ENCODE measurements around the gene AKAP1. TPM values are rescaled to one million over a fixed set of nuclear protein-coding genes. Genes with fewer than 3 reads are reported as not detected.

Gene AKAP1
- total and polyA plus RNA-seq, 2 donors (not counting 1 experiment from before 2014, with no cell fraction given) = 20.1 to 26.6 TPM

- no peak for ATAC-seq (ENCODE audit: low read depth)
- H3K27me3 Mint-ChIP-seq = peaks cover 4% of the 10 kb centered on the region
- Histone ChIP-seq H3K36me3 (replicated peaks in 1 of 2; ENCODE audit: control extremely low read depth in 1 of 2, control insufficient read depth in 1 of 2, extremely low read depth in 1 of 2, insufficient read depth in 2 of 2, low read length in 1 of 2) (no peaks in the 10 kb centered on the region), H3K27ac (ENCODE audit: low read length in 2 of 2) (no peak overlapping the region), H3K9me3 (ENCODE audit: control extremely low read depth in 1 of 3, control insufficient read depth in 2 of 3, insufficient read depth in 1 of 3, low read length in 2 of 3) (no peaks in the 10 kb centered on the region), H3K4me1 (ENCODE audit: control insufficient read depth in 2 of 2, insufficient read depth in 2 of 2, low read length in 2 of 2) (no peaks in the 10 kb centered on the region), H3K4me3 (ENCODE audit: control extremely low read depth in 1 of 5, extremely low read depth in 1 of 5, insufficient read depth in 1 of 5, low read depth in 2 of 5, low read length in 4 of 5) (no peak overlapping the region), H2AFZ (ENCODE audit: insufficient read depth, low read depth, low read length, poor library complexity, severe bottlenecking) (no peak overlapping the region), H3K4me2 (replicated peaks; ENCODE audit: low read depth, low read length, poor library complexity, severe bottlenecking) (no peak overlapping the region), H4K20me1 (ENCODE audit: control insufficient read depth, insufficient read depth, low read length, poor library complexity, severe bottlenecking) (no peaks in the 10 kb centered on the region), H3K27me3 (replicated peaks in 1 of 4; ENCODE audit: control extremely low read depth in 1 of 4, control insufficient read depth in 3 of 4, insufficient read depth in 4 of 4, low read length in 3 of 4) (peaks cover 0 to 2% (median 0%) of the 10 kb centered on the region in 4 experiments), H3K9ac (ENCODE audit: low read length) (no peak overlapping the region), H3K79me2 (ENCODE audit: control insufficient read depth, insufficient read depth, low read length) (no peaks in the 10 kb centered on the region)
- TF ChIP-seq CTCF (IDR thresholded peaks at IDR 0.05) (no peak), EZH2 (IDR thresholded peaks at IDR 0.05; ENCODE audit: borderline replicate concordance, insufficient read depth, low read depth, low read length, poor library complexity, severe bottlenecking) (no peak)
- POLR2A ChIA-PET = no interaction called here
- H3K4me1 Mint-ChIP-seq = no peaks in the 10 kb centered on the region
- no CpG with 5 or more reads among the region's 4 CpGs for WGBS (ENCODE audit: insufficient coverage)
- CTCF ChIA-PET = no interaction called here
- no peak for DNase-seq
- intact Hi-C loops (cut with micrococcal nuclease) = no loop called here
- H3K4me3 Mint-ChIP-seq = no peak overlapping the region
- H3K9me3 Mint-ChIP-seq (ENCODE audit: insufficient read depth) = no peaks in the 10 kb centered on the region
- H3K27ac Mint-ChIP-seq = no peak overlapping the region
Measured at GRCh38 chr17:57068222-57068658, 16.8 kb upstream of the AKAP1 start.

GRCh38 chr17:57068707-57069106, 16.3 kb upstream of the AKAP1 start:
- Mint-ChIP-seq H3K27ac (no peak overlapping the region), H3K9me3 (ENCODE audit: insufficient read depth) (no peaks in the 10 kb centered on the region), H3K4me1 (no peaks in the 10 kb centered on the region), H3K4me3 (no peak overlapping the region), H3K27me3 (no peaks in the 10 kb centered on the region)
- Histone ChIP-seq H3K4me2 (replicated peaks; ENCODE audit: low read depth, low read length, poor library complexity, severe bottlenecking) (no peak overlapping the region), H3K9ac (ENCODE audit: low read length) (no peak overlapping the region), H3K4me3 (ENCODE audit: control extremely low read depth in 1 of 5, extremely low read depth in 1 of 5, insufficient read depth in 1 of 5, low read depth in 2 of 5, low read length in 4 of 5) (no peak overlapping the region), H2AFZ (ENCODE audit: insufficient read depth, low read depth, low read length, poor library complexity, severe bottlenecking) (no peak overlapping the region), H3K27ac (ENCODE audit: low read length in 2 of 2) (no peak overlapping the region), H4K20me1 (ENCODE audit: control insufficient read depth, insufficient read depth, low read length, poor library complexity, severe bottlenecking) (no peaks in the 10 kb centered on the region), H3K36me3 (replicated peaks in 1 of 2; ENCODE audit: control extremely low read depth in 1 of 2, control insufficient read depth in 1 of 2, extremely low read depth in 1 of 2, insufficient read depth in 2 of 2, low read length in 1 of 2) (no peaks in the 10 kb centered on the region), H3K79me2 (ENCODE audit: control insufficient read depth, insufficient read depth, low read length) (no peaks in the 10 kb centered on the region), H3K9me3 (ENCODE audit: control extremely low read depth in 1 of 3, control insufficient read depth in 2 of 3, insufficient read depth in 1 of 3, low read length in 2 of 3) (no peaks in the 10 kb centered on the region), H3K27me3 (replicated peaks in 1 of 4; ENCODE audit: control extremely low read depth in 1 of 4, control insufficient read depth in 3 of 4, insufficient read depth in 4 of 4, low read length in 3 of 4) (peaks cover 0 to 2% (median 0%) of the 10 kb centered on the region in 4 experiments), H3K4me1 (ENCODE audit: control insufficient read depth in 2 of 2, insufficient read depth in 2 of 2, low read length in 2 of 2) (no peaks in the 10 kb centered on the region)
- no CpG with 5 or more reads among the region's 2 CpGs for WGBS (ENCODE audit: insufficient coverage)
- DNase-seq (no peak), ATAC-seq (ENCODE audit: low read depth) (no peak)
- CTCF ChIA-PET = no interaction called here
- POLR2A ChIA-PET = no interaction called here
- TF ChIP-seq EZH2 (IDR thresholded peaks at IDR 0.05; ENCODE audit: borderline replicate concordance, insufficient read depth, low read depth, low read length, poor library complexity, severe bottlenecking) (no peak), CTCF (IDR thresholded peaks at IDR 0.05) (no peak)
- intact Hi-C loops (cut with micrococcal nuclease) = no loop called here

Data from B cell (primary cell).